ENCODE data around the gene MCCD1. TPM values are rescaled to one million over a fixed set of nuclear protein-coding genes. Genes with fewer than 3 reads are reported as not detected.
"Not testable (repeated sequence)": the region's sequence is repeated elsewhere in the genome, so short reads cannot be mapped to it uniquely, and the experiment has no call there.

Gene MCCD1
- polyA plus RNA-seq, 3 donors: 13.6 to 24.1 (median 17.7) TPM

- not testable (repeated sequence) for DNase-seq (ENCODE audit: low read depth in 3 of 3, low spot score in 2 of 3)
Measured at GRCh38 chr6:31509036-31509435, 19.7 kb upstream of the MCCD1 start.

- DNase-seq (ENCODE audit: low read depth in 3 of 3, low spot score in 2 of 3): no peak
Measured at GRCh38 chr6:31510007-31510406, 18.8 kb upstream of the MCCD1 start.

GRCh38 chr6:31513456-31514165, 15.2 kb upstream of the MCCD1 start:
- no peak for DNase-seq (ENCODE audit: low read depth in 3 of 3, low spot score in 2 of 3)

- DNase-seq (ENCODE audit: low read depth in 3 of 3, low spot score in 2 of 3): no peak
Measured at GRCh38 chr6:31521835-31522234, 6.9 kb upstream of the MCCD1 start.

GRCh38 chr6:31525553-31525931, 3.2 kb upstream of the MCCD1 start:
- no peak for DNase-seq (ENCODE audit: low read depth in 3 of 3, low spot score in 2 of 3)

- DNase-seq (ENCODE audit: low read depth in 3 of 3, low spot score in 2 of 3): no peak
Measured at GRCh38 chr6:31525932-31526591, 2.7 kb upstream of the MCCD1 start.

- DNase-seq (ENCODE audit: low read depth in 3 of 3, low spot score in 2 of 3): no peak
Measured at GRCh38 chr6:31528307-31528777, 420 bp upstream of the MCCD1 start.

GRCh38 chr6:31529329-31530150, 778 bp downstream of the MCCD1 start:
- no peak for DNase-seq (ENCODE audit: low read depth in 3 of 3, low spot score in 2 of 3)

- no peak for DNase-seq (ENCODE audit: low read depth in 3 of 3, low spot score in 2 of 3)
Measured at GRCh38 chr6:31530659-31531058, 1.9 kb downstream of the MCCD1 start.

GRCh38 chr6:31531162-31531561, 2.4 kb downstream of the MCCD1 start:
- no peak for DNase-seq (ENCODE audit: low read depth in 3 of 3, low spot score in 2 of 3)

GRCh38 chr6:31531771-31532643, 3.2 kb downstream of the MCCD1 start:
- DNase-seq (ENCODE audit: low read depth in 3 of 3, low spot score in 2 of 3): no peak

- DNase-seq (ENCODE audit: low read depth in 3 of 3, low spot score in 2 of 3): no peak
Measured at GRCh38 chr6:31532644-31533454, 4.1 kb downstream of the MCCD1 start.

GRCh38 chr6:31533455-31533841, 4.7 kb downstream of the MCCD1 start:
- DNase-seq (ENCODE audit: low read depth in 3 of 3, low spot score in 2 of 3): no peak

- no peak for DNase-seq (ENCODE audit: low read depth in 3 of 3, low spot score in 2 of 3)
Measured at GRCh38 chr6:31534011-31534410, 5.2 kb downstream of the MCCD1 start.

GRCh38 chr6:31534521-31535040, 5.8 kb downstream of the MCCD1 start:
- no peak for DNase-seq (ENCODE audit: low read depth in 3 of 3, low spot score in 2 of 3)

GRCh38 chr6:31535538-31536324, 7.0 kb downstream of the MCCD1 start:
- DNase-seq (ENCODE audit: low read depth in 3 of 3, low spot score in 2 of 3): no peak

- no peak for DNase-seq (ENCODE audit: low read depth in 3 of 3, low spot score in 2 of 3)
Measured at GRCh38 chr6:31538805-31539400, 10.1 kb downstream of the MCCD1 start.

GRCh38 chr6:31540640-31541039, 11.9 kb downstream of the MCCD1 start:
- DNase-seq (ENCODE audit: low read depth in 3 of 3, low spot score in 2 of 3): no peak
